HTERT RPE-1 (cell line): ENCODE data around the gene OLIG2.

Source experiments
- in situ Hi-C: fragments of 300-500 bp; cut with MboI; formaldehyde crosslinking; loops from 4 replicates; pipeline ENCODE4 v1.14.3; 2020; ENCODE audit warnings: low sequenced_read_pairs

Gene OLIG2

DNA sequence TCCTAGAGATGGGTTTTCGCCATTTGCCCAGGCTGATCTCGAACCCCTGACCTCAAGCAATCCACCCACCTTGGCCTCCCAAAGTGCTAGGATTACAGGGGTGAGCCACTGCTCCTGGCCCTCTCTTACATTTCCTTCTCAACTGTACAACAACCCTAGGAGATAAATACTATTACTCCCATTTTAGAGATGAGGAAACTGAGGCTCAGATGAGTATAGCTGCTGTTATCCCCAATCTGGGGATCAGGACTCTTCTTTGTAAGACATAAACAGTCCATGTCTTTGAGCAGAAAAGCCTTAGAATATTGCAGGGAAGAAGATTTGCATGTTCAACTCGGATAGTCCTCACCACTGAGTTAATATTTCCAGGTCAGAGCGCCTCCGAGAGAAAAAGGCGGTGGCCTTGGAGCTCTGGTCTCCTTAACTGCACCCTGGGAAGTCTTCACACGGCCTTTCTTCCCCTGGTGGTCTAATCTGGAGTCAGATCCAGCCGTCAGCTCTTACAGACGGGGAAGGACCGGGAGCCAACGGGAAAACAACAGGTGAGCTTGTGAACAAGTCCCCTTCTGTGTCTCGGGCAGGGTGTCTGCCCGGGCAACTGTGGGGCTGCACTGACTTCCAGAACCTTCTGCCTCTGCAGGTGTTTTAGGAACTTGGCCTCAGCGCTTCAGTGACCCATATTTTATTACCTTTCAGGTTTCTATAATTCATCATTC, 38.3 kb downstream of the OLIG2 start:
- in situ Hi-C loops = no loop called here

DNA sequence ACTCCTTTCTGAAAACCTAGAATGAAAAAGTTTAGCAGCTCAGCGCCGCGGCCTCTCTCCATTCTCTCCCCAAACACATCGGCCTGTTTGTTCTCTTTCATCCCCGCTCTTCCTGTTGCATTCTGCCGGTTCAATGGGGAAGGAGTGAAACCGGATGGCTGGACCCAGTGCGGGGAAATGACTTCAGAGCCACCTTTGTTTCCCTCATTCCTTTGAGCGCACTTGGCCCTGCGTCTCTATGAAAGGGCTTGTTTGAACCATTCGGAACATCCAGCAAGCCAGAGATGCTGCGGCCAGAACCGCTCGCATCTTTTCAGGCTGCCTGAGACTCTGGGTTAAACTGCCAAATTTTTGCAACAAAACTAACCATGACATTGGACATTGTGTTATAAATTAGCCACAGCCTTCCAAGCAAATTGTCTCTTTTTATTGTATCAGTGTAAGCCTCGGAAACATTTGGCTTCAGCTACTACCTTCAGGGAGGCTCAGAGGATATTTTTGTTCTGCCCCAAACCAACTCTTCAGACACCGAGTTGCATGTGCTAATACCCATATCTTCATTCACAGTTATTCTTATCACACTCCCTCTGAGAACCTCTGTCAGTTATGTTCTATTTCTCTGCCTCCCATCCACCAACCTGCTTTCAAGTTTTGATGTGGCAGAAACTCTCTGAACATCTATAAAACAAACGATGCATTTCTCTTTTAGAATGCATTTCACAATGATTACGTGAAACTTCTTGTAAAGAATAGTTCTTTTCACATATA, 39.1 kb downstream of the OLIG2 start:
- in situ Hi-C loops = no loop called here

DNA sequence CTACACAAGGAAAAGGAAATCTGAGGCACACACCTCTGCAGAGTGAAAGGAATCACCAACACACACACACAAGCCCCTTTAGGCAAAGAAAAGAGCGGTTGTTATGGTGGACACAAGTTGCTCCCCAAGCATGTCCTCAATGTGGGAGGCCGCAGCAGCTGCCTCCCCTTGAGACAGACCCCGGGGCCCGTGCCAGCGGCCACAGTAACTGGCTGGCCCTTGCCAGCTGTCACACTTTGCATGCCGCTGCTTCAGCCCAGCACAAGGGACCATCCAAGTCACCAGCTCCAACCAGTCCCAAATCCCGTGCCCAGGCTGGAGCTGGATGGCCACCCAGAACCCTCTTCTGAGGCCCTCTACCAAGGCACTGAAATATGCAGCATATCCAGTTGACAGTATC, 41.3 kb downstream of the OLIG2 start:
- in situ Hi-C loops = no loop called here

DNA sequence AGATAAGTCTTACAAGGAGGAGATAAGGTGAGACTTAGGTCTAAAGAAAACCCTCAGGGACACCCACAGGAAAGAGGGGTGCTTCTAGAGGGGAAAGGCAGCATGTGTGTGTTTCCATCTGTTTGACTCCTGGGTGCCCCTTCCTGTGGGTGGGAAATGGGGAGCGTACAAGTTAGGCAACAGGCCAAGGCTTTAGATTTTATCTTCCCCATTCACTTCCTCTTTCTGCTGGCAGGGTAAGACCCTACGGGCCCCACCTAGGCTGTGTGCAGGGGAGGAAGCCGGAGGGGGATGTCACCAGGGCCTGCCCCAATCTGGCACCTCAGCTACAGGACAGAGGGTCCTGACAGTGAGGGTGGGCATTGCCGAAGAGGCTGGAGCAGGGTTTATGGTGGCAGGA, 41.7 kb downstream of the OLIG2 start:
- in situ Hi-C loops = no loop called here

DNA sequence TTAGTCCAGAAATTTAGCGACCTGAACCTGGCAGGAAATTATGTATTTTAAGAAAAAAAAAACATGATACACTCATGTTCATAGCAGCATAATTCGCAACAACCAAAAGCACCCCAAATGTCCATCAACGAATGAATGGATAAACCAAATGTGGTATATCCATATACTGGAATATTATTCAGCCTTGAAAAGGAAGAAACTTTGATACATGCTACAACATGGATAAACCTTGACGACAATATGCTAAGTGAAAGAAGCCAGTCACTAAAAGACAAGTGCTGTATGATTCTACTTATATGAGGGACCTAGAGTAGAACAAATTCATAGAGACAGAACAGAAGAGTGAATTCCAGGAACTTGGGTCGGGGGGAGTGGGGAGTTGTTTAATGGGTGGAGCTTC, 43.5 kb downstream of the OLIG2 start:
- in situ Hi-C loops = no loop called here

DNA sequence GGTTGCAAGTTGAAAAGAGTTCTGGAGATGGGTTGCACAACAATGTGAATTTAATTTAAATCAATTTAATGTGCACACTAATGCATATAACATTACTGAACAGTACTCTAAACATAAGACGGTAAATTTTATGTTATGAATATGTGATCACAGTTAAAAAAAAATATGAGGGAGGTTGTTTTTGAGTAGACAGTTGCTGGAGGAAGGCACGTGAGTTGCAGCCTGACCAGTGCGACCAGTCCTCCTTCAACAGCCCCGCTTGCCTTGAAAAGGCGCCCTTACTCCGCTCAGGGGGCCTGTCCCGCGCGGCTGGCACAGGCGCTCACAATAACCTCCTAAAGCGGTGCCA, 43.9 kb downstream of the OLIG2 start:
- in situ Hi-C loops = no loop called here

DNA sequence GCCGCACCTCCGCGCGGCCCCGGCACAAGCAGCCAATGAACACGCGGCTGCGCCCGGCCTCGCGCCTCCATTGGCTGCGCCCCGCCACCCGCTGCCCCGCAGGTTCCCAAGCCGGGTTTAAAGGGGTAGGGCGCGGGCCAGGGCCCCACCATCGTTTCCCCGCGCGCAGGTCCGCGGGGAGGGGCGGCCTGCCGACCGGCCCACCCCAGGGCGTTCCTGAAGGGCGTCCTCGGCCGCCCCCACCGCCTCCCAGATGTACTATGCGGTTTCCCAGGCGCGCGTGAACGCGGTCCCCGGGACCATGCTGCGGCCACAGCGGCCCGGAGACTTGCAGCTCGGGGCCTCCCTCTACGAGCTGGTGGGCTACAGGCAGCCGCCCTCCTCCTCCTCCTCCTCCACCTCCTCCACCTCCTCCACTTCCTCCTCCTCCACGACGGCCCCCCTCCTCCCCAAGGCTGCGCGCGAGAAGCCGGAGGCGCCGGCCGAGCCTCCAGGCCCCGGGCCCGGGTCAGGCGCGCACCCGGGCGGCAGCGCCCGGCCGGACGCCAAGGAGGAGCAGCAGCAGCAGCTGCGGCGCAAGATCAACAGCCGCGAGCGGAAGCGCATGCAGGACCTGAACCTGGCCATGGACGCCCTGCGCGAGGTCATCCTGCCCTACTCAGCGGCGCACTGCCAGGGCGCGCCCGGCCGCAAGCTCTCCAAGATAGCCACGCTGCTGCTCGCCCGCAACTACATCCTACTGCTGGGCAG, 44.4 kb downstream of the OLIG2 start, which contains the start of gene OLIG1:
Gene OLIG1 (plus strand): TSS at position 148 of the 750 bp plus-strand sequence. CDS start 106 bp downstream, at position 254.
- in situ Hi-C loops = no loop called here

DNA sequence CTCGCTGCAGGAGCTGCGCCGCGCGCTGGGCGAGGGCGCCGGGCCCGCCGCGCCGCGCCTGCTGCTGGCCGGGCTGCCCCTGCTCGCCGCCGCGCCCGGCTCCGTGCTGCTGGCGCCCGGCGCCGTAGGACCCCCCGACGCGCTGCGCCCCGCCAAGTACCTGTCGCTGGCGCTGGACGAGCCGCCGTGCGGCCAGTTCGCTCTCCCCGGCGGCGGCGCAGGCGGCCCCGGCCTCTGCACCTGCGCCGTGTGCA, 44.9 kb downstream of the OLIG2 start:
- in situ Hi-C loops = no loop called here

DNA sequence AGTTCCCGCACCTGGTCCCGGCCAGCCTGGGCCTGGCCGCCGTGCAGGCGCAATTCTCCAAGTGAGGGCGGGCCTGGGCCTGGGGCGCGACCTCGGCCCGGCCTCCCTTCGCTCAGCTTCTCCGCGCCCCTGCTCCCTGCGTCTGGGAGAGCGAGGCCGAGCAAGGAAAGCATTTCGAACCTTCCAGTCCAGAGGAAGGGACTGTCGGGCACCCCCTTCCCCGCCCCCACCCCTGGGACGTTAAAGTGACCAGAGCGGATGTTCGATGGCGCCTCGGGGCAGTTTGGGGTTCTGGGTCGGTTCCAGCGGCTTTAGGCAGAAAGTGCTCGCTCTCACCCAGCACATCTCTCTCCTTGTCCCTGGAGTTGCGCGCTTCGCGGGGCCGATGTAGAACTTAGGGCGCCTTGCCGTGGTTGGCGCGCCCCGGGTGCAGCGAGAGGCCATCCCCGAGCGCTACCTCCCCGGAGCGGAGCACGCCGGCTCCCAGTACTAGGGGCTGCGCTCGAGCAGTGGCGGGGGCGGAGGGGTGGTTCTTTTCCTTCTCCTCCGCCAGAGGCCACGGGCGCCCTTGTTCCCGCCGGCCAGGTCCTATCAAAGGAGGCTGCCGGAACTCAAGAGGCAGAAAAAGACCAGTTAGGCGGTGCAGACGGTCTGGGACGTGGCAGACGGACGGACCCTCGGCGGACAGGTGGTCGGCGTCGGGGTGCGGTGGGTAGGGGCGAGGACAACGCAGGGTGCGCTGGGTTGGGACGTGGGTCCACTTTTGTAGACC, 45.4 kb downstream of the OLIG2 start:
- in situ Hi-C loops = no loop called here

DNA sequence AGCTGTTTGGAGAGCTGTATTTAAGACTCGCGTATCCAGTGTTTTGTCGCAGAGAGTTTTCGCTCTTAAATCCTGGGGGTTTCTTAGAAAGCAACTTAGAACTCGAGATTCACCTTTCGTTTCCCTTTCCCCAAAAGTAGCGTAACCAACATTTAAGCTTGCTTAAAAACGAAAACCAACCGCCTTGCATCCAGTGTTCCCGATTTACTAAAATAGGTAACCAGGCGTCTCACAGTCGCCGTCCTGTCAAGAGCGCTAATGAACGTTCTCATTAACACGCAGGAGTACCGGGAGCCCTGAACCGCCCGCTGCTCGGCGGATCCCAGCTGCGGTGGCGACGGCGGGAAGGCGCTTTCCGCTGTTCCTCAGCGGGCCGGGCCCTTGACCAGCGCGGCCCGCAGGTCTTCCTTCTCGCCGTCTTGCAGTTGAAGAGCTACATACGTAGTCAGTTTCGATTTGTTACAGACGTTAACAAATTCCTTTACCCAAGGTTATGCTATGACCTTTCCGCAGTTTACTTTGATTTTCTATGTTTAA, 46.1 kb downstream of the OLIG2 start:
- in situ Hi-C loops = no loop called here

DNA sequence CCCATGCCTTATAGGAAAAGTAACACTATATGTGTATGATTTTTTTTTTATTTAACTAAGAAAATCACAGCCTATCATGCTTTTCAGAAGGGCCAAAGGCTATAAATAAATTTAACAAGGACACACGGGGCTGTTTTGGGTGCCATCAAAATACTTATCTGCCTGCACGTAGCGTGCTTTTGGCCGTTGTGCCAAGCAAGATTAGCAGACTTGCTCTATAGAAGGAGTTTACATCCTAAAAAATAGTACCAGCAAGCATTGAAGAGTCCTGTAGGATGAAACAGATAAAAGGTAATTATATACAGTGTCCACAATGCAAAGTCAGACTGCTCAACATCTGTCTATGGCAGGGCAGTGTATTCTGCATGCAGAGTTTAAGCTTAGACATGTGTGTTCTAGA, 47.9 kb downstream of the OLIG2 start:
- in situ Hi-C loops = no loop called here

DNA sequence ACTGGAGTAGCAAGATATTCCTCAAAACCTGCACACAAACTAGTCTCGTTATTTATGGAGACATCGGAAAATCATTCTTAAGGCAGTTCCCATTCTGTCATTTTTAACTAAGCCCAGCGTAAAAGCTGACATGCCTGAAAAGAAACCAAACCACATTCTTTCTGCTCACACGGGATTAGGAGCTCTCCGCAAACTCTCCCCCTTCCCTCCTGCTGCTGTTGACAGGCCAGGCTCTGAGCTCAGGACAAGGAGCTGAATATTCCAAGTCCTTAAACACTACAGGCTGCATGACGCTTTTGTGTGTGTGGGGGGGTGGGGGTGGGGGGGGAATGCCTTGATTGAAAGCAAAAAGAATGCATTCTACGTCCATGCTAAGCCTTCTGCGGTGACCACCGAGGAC, 49.4 kb downstream of the OLIG2 start:
- in situ Hi-C loops = no loop called here

DNA sequence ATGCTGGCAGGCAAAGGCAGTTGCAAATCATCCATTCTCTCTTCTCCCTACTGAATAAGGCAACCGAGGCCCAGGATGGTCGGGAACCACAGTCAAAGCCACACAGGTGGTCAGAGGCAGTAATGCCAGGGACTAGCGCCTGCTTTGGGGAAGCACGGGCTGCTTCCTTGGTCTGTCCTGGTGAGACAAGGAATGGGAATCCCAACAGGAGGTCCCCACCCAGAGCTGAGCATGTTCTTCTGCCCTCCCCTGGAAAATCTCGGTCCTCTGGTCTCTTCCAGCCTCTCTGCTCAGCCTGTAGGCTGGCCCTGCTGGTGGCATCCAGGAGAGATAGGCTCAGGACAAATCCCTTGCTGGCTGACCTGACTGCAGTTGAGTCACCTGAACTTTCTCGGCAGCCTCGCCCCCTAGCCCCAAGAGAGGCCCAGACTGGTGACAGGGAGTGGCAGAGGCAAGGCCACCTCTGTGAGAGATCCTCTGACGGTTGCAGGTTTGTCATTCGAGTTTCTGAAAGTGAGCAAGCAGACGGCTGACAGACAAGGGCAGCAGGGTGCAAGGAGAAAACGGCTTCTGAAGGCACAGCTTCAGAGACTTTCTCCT, 50.0 kb downstream of the OLIG2 start:
- in situ Hi-C loops = no loop called here

DNA sequence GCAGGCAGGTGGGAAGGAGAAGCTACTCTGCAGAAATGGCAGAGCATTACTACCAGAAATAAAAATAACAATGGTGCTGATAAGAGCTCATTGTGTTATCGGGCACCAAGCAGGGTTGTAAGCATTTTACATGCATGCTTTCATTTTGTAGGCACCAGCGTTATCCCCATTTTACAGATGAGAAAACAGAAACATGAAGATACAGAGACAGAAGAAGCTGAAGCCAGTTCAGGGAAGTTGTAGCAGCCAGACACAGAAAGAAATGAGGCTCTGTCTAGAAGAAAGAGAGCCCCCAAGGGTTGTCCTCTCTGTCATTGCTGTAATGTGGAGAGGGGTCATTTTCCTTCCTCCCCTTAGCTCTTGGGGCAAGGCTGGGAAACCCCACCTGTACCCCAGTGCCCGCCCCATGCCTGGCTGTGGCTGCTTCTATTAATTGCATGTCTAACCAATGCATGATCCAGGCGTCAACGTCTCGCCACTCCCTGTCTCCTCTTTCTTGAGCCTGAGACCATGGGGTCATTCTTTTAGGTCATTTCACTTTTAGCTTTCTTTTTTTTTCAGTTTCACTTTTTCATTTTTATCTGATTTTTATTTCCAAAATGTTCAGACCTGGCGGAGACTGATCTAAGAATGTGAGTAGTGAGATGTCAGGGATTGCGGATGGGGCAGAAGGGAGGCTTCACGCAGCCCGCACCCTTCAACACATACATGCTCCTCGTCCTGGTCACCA, 51.0 kb downstream of the OLIG2 start:
- in situ Hi-C loops = no loop called here
